A673 (cell line): ENCODE data around the gene PIAS4.

ENCODE experiments used
- EZH2 ChIP-seq: fragments of 200-600 bp; sonication (generic); IDR thresholded peaks from 2 replicates; pipeline ENCODE4 v1.6.1; 2017; ENCODE audit warnings: borderline replicate concordance, low read depth, mild to moderate bottlenecking, mixed read lengths, antibody characterized with exemption, low read length; ENCODE audit not compliant: poor library complexity, severe bottlenecking
- TF ChIP-seq, protein P1 (sequence below): fragments of 300-800, 200-600 bp; sonication (generic); conservative IDR thresholded peaks from 2 replicates; pipeline ENCODE4 v1.5.1; 2017; ENCODE audit warnings: low read depth, mild to moderate bottlenecking, antibody characterized with exemption, low read length, moderate library complexity, mixed read lengths

DNA sequence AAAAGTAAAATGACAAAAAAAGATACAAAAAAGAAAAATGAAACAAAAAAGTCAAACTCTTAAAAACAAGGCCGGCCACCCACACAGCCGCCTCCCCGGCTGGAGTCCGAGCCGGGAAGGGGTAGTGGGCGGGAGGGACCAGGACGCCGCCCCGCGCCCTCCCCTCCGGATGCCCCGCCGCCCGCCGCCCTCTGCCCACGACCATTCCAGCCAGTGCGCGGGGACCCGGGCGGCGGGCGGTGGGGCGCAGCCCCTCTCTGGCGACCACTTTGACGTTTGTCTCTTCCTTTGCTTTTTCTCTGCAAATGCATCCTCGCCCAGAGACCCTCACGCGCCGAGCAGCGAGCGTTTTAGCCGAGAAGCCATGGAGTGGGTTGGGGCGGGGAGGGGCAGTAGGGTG lies 30.5 kb downstream of the PIAS4 start:
- TF ChIP-seq, protein P1, sequence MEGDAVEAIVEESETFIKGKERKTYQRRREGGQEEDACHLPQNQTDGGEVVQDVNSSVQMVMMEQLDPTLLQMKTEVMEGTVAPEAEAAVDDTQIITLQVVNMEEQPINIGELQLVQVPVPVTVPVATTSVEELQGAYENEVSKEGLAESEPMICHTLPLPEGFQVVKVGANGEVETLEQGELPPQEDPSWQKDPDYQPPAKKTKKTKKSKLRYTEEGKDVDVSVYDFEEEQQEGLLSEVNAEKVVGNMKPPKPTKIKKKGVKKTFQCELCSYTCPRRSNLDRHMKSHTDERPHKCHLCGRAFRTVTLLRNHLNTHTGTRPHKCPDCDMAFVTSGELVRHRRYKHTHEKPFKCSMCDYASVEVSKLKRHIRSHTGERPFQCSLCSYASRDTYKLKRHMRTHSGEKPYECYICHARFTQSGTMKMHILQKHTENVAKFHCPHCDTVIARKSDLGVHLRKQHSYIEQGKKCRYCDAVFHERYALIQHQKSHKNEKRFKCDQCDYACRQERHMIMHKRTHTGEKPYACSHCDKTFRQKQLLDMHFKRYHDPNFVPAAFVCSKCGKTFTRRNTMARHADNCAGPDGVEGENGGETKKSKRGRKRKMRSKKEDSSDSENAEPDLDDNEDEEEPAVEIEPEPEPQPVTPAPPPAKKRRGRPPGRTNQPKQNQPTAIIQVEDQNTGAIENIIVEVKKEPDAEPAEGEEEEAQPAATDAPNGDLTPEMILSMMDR = no peak
- TF ChIP-seq EZH2 = no peak
